ENCODE results near the gene NDST1.
"Not testable (repeated sequence)": the region's sequence is repeated elsewhere in the genome, so short reads cannot be mapped to it uniquely, and the experiment has no call there.

The NDST1 gene

GRCh38 chr5:150506571-150507473 lies 1.1 kb upstream of the NDST1 start:
- DNase-seq (ENCODE audit: low read depth in 4 of 4, low spot score in 1 of 4): no peak

GRCh38 chr5:150508277-150508640 lies 328 bp downstream of the NDST1 start:
- no peak for DNase-seq (ENCODE audit: low read depth in 4 of 4, low spot score in 1 of 4)

- DNase-seq (ENCODE audit: low read depth in 4 of 4, low spot score in 1 of 4): no peak
Measured at GRCh38 chr5:150508828-150509227, 897 bp downstream of the NDST1 start.

GRCh38 chr5:150509992-150510391 lies 2.1 kb downstream of the NDST1 start:
- DNase-seq (ENCODE audit: low read depth in 4 of 4, low spot score in 1 of 4): no peak

GRCh38 chr5:150510460-150511263 lies 2.7 kb downstream of the NDST1 start:
- no peak for DNase-seq (ENCODE audit: low read depth in 4 of 4, low spot score in 1 of 4)

- DNase-seq (ENCODE audit: low read depth in 4 of 4, low spot score in 1 of 4): no peak
Measured at GRCh38 chr5:150511578-150512367, 3.8 kb downstream of the NDST1 start.

GRCh38 chr5:150512368-150512747 lies 4.4 kb downstream of the NDST1 start:
- no peak for DNase-seq (ENCODE audit: low read depth in 4 of 4, low spot score in 1 of 4)

GRCh38 chr5:150513375-150514309 lies 5.7 kb downstream of the NDST1 start:
- no peak for DNase-seq (ENCODE audit: low read depth in 4 of 4, low spot score in 1 of 4)

- no peak for DNase-seq (ENCODE audit: low read depth in 4 of 4, low spot score in 1 of 4)
Measured at GRCh38 chr5:150514708-150515211, 6.8 kb downstream of the NDST1 start.

GRCh38 chr5:150515446-150515845 lies 7.5 kb downstream of the NDST1 start:
- DNase-seq (ENCODE audit: low read depth in 4 of 4, low spot score in 1 of 4): no peak

- no peak for DNase-seq (ENCODE audit: low read depth in 4 of 4, low spot score in 1 of 4)
Measured at GRCh38 chr5:150516011-150516410, 8.1 kb downstream of the NDST1 start.

- no peak for DNase-seq (ENCODE audit: low read depth in 4 of 4, low spot score in 1 of 4)
Measured at GRCh38 chr5:150517272-150518152, 9.6 kb downstream of the NDST1 start.

GRCh38 chr5:150518712-150519559 lies 11.0 kb downstream of the NDST1 start:
- DNase-seq (ENCODE audit: low read depth in 4 of 4, low spot score in 1 of 4): not testable (repeated sequence)

GRCh38 chr5:150519560-150519945 lies 11.6 kb downstream of the NDST1 start:
- no peak for DNase-seq (ENCODE audit: low read depth in 4 of 4, low spot score in 1 of 4)

- no peak for DNase-seq (ENCODE audit: low read depth in 4 of 4, low spot score in 1 of 4)
Measured at GRCh38 chr5:150519978-150520377, 12.0 kb downstream of the NDST1 start.

- no peak for DNase-seq (ENCODE audit: low read depth in 4 of 4, low spot score in 1 of 4)
Measured at GRCh38 chr5:150520747-150521521, 13.0 kb downstream of the NDST1 start.

GRCh38 chr5:150521522-150521817 lies 13.5 kb downstream of the NDST1 start:
- no peak for DNase-seq (ENCODE audit: low read depth in 4 of 4, low spot score in 1 of 4)
